Endothelial cell (in vitro differentiated cells): Measurements from ENCODE around the gene GP1BA. TPM values are rescaled to one million over a fixed set of nuclear protein-coding genes. Genes with fewer than 3 reads are reported as not detected.

Experiments used
- DNase-seq: peaks from one replicate; pipeline ENCODE4 v3.0.0; 2021; ENCODE audit warnings: low spot score
- H3K27ac Mint-ChIP-seq: one replicate; pipeline ENCODE4 v1.8.0; 2021; ENCODE audit warnings: mixed read lengths, inconsistent platforms; ENCODE audit not compliant: unreplicated experiment
- H3K27me3 Mint-ChIP-seq: one replicate; pipeline ENCODE4 v1.8.0; 2021; ENCODE audit warnings: mild to moderate bottlenecking, moderate library complexity, mixed read lengths, inconsistent platforms; ENCODE audit not compliant: unreplicated experiment
- H3K36me3 Mint-ChIP-seq: one replicate; pipeline ENCODE4 v1.8.0; 2021; ENCODE audit warnings: mild to moderate bottlenecking, low read depth, mixed read lengths, inconsistent platforms; ENCODE audit not compliant: unreplicated experiment
- H3K4me1 Mint-ChIP-seq: one replicate; pipeline ENCODE4 v1.8.0; 2021; ENCODE audit warnings: mild to moderate bottlenecking, mixed read lengths, inconsistent platforms; ENCODE audit not compliant: unreplicated experiment
- H3K4me3 Mint-ChIP-seq: one replicate; pipeline ENCODE4 v1.8.0; 2021; ENCODE audit warnings: mild to moderate bottlenecking, mixed read lengths, inconsistent platforms; ENCODE audit not compliant: unreplicated experiment
- H3K9me3 Mint-ChIP-seq: one replicate; pipeline ENCODE4 v1.8.0; 2021; ENCODE audit warnings: mixed read lengths, inconsistent platforms; ENCODE audit not compliant: unreplicated experiment
- total RNA-seq: library from RNA; stranded (reverse); fragmentation: NEBNext Ultra II Directional; extraction: Animal tissue kit (Norgen Biotek cat#: 25700); gene quantifications from one replicate; pipeline ENCODE4 v1.2.1, GENCODE V29; 2021; ENCODE audit not compliant: unreplicated experiment
- TF ChIP-seq, protein P1 (sequence below): fragments of 200-600 bp; sonication (generic); IDR thresholded peaks from one replicate; pipeline ENCODE4 v1.5.0; 2021; ENCODE audit warnings: antibody characterized with exemption; ENCODE audit not compliant: unreplicated experiment

Gene GP1BA
- total RNA-seq, 1 donor from 2014 or later = 1.3 TPM

DNA sequence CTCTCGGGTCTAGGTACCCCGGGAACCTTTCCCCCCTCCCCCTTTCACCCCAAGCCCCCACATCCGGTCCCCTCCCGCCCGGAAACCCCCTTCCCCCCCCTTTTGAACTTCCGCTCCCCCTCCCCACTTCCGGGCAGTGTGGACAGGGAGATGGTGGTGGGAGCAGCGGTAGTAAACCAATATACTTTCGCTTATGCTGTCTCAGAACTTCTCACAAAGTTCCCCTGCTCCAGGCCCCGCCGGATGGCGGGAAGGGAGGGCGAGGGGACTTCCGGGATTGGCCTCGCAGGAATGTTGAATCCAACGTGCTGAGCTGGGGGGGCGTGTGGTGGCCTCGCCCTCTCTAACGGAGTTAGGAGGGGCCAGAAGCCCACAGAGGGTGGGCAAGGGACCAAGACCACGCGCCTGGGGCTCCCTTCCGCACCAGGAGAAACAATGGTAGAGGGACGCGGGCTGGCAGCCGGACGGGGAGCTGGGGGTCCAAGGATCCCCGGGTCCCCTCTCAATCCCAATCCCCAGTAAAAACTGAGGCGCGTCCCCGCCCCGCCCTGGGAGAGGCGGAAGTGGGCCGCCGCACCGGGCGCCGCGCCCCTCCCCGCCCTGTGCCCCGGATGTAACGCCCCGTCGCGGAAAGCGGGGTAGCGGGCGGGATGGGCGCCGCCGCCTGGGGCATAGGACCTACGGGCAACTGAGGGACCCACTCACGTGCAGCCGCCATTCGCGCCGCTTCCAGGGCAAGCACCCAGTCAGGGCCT, 15.5 kb downstream of the GP1BA start:
- TF ChIP-seq, protein P1, sequence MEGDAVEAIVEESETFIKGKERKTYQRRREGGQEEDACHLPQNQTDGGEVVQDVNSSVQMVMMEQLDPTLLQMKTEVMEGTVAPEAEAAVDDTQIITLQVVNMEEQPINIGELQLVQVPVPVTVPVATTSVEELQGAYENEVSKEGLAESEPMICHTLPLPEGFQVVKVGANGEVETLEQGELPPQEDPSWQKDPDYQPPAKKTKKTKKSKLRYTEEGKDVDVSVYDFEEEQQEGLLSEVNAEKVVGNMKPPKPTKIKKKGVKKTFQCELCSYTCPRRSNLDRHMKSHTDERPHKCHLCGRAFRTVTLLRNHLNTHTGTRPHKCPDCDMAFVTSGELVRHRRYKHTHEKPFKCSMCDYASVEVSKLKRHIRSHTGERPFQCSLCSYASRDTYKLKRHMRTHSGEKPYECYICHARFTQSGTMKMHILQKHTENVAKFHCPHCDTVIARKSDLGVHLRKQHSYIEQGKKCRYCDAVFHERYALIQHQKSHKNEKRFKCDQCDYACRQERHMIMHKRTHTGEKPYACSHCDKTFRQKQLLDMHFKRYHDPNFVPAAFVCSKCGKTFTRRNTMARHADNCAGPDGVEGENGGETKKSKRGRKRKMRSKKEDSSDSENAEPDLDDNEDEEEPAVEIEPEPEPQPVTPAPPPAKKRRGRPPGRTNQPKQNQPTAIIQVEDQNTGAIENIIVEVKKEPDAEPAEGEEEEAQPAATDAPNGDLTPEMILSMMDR = no peak
- peak; percentile 54 for DNase-seq
- Mint-ChIP-seq H3K9me3 (no peaks in the 10 kb centered on the region), H3K27me3 (peaks cover 28% of the 10 kb centered on the region), H3K4me3 (peak overlapping the region; percentile 96), H3K4me1 (peaks cover 36% of the 10 kb centered on the region), H3K27ac (peak overlapping the region; percentile 94), H3K36me3 (peaks cover 26% of the 10 kb centered on the region)

DNA sequence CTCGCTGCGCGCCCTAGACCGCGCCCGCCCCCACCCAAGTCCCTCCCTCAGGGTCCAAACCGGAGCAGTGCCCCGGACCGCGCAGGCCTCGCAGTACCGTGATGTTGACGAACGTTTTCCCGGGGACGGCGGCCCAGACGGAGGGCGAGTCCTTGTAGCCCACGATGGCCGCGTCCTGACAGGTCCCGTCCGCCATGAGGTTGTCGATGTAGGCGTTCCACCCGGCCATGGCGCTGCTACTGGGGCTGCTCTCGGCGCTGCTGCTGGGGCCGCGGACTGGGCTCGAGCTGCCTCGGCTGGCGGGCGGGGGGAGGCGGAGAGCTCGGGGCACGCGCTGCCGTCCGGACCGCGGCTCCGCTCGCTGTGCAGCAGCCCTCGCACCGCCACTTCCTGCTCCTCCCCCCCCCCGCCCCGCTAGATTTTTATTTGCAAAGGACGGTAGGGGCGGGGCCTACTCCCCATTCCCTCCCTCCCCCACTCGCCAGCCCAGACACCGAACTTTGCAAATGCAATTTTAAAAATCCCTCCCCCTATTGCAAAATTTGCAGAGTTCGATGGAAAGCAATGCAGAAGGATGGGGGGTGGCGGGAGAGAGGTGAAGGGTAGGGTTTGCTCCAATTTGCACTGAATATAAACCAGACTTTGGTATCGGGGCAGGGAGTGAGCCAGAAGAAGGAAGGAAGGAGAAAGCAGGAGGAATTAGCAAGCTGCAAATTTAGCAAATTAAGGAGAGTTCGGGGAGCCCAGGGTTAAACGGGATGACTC, 16.3 kb downstream of the GP1BA start, which contains the start of gene PFN1:
PFN1 (minus strand) TSS at position 365 of the 765 bp plus-strand sequence; CDS start at position 229, 136 bp downstream.
- H3K9me3 Mint-ChIP-seq = no peaks in the 10 kb centered on the region
- peaks cover 20% of the 10 kb centered on the region for H3K36me3 Mint-ChIP-seq
- DNase-seq = peak; percentile 78
- peaks cover 40% of the 10 kb centered on the region for H3K4me1 Mint-ChIP-seq
- H3K27me3 Mint-ChIP-seq = peaks cover 26% of the 10 kb centered on the region
- peak within 1 kb of the TSS; percentile 94 for H3K27ac Mint-ChIP-seq
- TF ChIP-seq, protein P1 = no peak
- peak within 1 kb of the TSS; percentile 96 for H3K4me3 Mint-ChIP-seq

DNA sequence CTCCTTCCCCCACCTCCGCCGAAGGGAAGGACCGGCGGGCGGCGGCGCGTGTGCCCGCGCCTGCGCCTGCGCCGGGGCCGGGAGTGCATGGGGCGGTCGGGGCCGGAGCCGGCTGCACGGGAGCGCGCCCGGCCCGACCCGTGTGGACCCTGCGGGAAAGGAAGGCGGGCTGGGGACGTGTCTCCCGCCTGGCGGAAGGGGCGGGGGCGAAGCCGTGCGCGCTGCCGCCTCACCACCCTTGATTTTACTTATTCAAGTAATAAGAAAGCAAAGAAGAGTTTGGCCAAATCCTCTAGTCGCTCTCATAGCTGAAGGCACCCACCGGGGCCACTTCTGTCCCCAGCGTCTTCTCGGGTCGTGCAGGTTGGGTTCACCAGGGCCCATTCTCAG, 16.8 kb downstream of the GP1BA start:
- Mint-ChIP-seq H3K9me3 (no peaks in the 10 kb centered on the region), H3K36me3 (peaks cover 22% of the 10 kb centered on the region), H3K27ac (peak overlapping the region; percentile 13), H3K27me3 (peaks cover 30% of the 10 kb centered on the region), H3K4me1 (peaks cover 44% of the 10 kb centered on the region), H3K4me3 (peak overlapping the region; percentile 96)
- TF ChIP-seq, protein P1 = no peak
- DNase-seq = peak; percentile 83

DNA sequence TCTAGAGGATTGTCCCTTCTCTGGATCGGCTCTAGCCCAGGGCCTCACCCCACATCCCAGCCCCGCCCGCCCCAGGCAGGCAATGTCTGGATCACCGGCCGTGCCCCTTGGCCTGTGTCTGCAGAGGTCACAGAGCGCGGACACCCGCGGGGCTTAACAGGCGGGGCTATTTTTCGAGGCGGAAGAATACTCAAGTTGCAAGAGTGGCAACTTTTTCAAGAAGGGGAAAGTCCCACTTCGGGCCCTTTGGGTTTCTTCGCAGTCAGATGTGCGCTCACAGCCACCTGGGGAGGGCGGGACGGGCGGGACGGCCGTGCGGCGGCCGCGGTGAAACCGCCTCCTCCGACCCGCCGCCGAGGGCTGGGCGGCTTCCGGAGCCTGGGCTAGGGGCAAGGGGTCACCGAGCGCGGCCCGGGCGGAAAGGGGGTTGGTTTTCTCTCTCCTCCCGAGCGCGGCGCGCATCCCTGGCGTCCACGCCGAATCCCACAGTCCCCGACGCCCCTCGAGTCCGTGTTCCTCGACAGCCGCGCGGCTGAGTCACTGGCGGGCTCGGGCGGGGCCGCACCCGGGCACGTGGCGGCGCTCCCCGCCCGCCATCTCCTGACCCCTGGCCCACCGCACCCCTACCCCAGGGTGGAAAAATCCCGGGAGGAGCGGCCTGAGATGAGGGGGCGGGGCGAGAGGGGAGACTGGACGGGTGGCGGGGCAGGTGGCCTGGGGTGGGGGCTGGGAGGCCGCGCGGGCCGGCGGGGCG, 17.4 kb downstream of the GP1BA start:
- TF ChIP-seq, protein P1 = no peak
- Mint-ChIP-seq H3K9me3 (no peaks in the 10 kb centered on the region), H3K4me1 (peaks cover 46% of the 10 kb centered on the region), H3K27me3 (peaks cover 31% of the 10 kb centered on the region), H3K4me3 (peak overlapping the region; percentile 83), H3K27ac (peak overlapping the region; percentile 13), H3K36me3 (peaks cover 24% of the 10 kb centered on the region)
- peak; percentile 55 for DNase-seq
